Adrenal gland (tissue), 5 donors: ENCODE results near the gene CRELD2.

Source experiments
- POLR2A ChIP-seq, 2 donors: fragments of 450-650 bp; IDR thresholded peaks; one replicate each; pipeline ENCODE4 v1.6.1; 2017; ENCODE audit warnings: antibody characterized with exemption in 2 of 2, mild to moderate bottlenecking in 2 of 2, moderate library complexity in 1 of 2
- TF ChIP-seq, protein P1 (sequence below), 6 experiments: fragments of 450-650 bp in 4 of 6; fragments of 200-600 bp in 2 of 6; sonication (generic) in 1 of 6; IDR thresholded peaks; 1 replicate in 5 of 6; 2 replicates in 1 of 6; pipeline versions ENCODE4 v1.5.1 to v1.8.0; 2016 to 2021; ENCODE audit warnings: antibody characterized with exemption in 6 of 6, mild to moderate bottlenecking in 2 of 6, moderate library complexity in 1 of 6
- donor health status: DM: no; HTN: no; CAD: no.

GRCh38 chr22:49922484-49922883 is 4.0 kb downstream of the CRELD2 start:
- TF ChIP-seq, protein P1, sequence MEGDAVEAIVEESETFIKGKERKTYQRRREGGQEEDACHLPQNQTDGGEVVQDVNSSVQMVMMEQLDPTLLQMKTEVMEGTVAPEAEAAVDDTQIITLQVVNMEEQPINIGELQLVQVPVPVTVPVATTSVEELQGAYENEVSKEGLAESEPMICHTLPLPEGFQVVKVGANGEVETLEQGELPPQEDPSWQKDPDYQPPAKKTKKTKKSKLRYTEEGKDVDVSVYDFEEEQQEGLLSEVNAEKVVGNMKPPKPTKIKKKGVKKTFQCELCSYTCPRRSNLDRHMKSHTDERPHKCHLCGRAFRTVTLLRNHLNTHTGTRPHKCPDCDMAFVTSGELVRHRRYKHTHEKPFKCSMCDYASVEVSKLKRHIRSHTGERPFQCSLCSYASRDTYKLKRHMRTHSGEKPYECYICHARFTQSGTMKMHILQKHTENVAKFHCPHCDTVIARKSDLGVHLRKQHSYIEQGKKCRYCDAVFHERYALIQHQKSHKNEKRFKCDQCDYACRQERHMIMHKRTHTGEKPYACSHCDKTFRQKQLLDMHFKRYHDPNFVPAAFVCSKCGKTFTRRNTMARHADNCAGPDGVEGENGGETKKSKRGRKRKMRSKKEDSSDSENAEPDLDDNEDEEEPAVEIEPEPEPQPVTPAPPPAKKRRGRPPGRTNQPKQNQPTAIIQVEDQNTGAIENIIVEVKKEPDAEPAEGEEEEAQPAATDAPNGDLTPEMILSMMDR (IDR thresholded peaks at IDR 0.05), result no peak
- no peak for TF ChIP-seq POLR2A (IDR thresholded peaks at IDR 0.05)
